Neural cell (in vitro differentiated cells): ENCODE measurements around the gene CANT1. TPM values are rescaled to one million over a fixed set of nuclear protein-coding genes. Genes with fewer than 3 reads are reported as not detected.

Experiments
- H2AFZ ChIP-seq: fragments of 200-600, 300-800 bp; sonication (generic), shearing (Covaris generic); 2 replicates; pipeline ENCODE4 v1.6.0; 2014; ENCODE audit warnings: low read depth, mild to moderate bottlenecking, antibody characterized with exemption, low read length, moderate library complexity
- H3F3A ChIP-seq: fragments of 200-600 bp; shearing (Covaris generic); 2 replicates; pipeline ENCODE4 v1.6.1; 2016; ENCODE audit warnings: mild to moderate bottlenecking, moderate library complexity, mixed read lengths, antibody characterized with exemption, low read length; ENCODE audit not compliant: insufficient read depth, poor library complexity, severe bottlenecking
- H3K27ac ChIP-seq: fragments of 200-600, 300-800 bp; sonication (generic), shearing (Covaris generic); 2 replicates; pipeline ENCODE4 v1.5.1; 2014; ENCODE audit warnings: mild to moderate bottlenecking, low read length, moderate library complexity
- H3K27me3 ChIP-seq: fragments of 300-800, 200-600 bp; sonication (generic), shearing (Covaris generic); 2 replicates; pipeline ENCODE4 v1.6.0; 2014; ENCODE audit warnings: mild to moderate bottlenecking, low read depth, low read length, moderate library complexity; ENCODE audit not compliant: insufficient read depth
- H3K36me3 ChIP-seq: fragments of 300-800, 200-600 bp; sonication (generic), shearing (Covaris generic); 2 replicates; pipeline ENCODE4 v1.5.1; 2014; ENCODE audit warnings: mild to moderate bottlenecking, antibody characterized with exemption, low read length, moderate library complexity; ENCODE audit not compliant: insufficient read depth
- H3K4me2 ChIP-seq: fragments of 300-800, 200-600 bp; sonication (generic), shearing (Covaris generic); 2 replicates; pipeline ENCODE4 v1.6.0; 2014; ENCODE audit warnings: mild to moderate bottlenecking, low read length
- H3K4me3 ChIP-seq: fragments of 300-800, 200-600 bp; sonication (generic), shearing (Covaris generic); 2 replicates; pipeline ENCODE4 v1.5.1; 2014; ENCODE audit warnings: mild to moderate bottlenecking, low read length, moderate library complexity
- H3K79me2 ChIP-seq: fragments of 200-600 bp; shearing (Covaris generic); replicated peaks from 2 replicates; pipeline ENCODE4 v1.6.0; 2014; ENCODE audit warnings: mild to moderate bottlenecking, low read length, moderate library complexity; ENCODE audit not compliant: insufficient read depth
- H3K9ac ChIP-seq: fragments of 300-800, 200-600 bp; sonication (generic), shearing (Covaris generic); 2 replicates; pipeline ENCODE4 v1.6.1; 2016; ENCODE audit warnings: mild to moderate bottlenecking, low read length, mixed read lengths
- H3K9me2 ChIP-seq: fragments of 200-600 bp; shearing (Covaris generic); 2 replicates; pipeline ENCODE4 v1.6.1; 2016; ENCODE audit warnings: mild to moderate bottlenecking, low read length, mixed read lengths; ENCODE audit not compliant: insufficient read depth
- H3K9me3 ChIP-seq: fragments of 200-600, 300-800 bp; sonication (generic), shearing (Covaris generic); 2 replicates; pipeline ENCODE4 v1.6.1; 2016; ENCODE audit warnings: mild to moderate bottlenecking, mixed run types, low read length, moderate library complexity, mixed read lengths
- H4K20me1 ChIP-seq: fragments of 200-600 bp; shearing (Covaris generic); 2 replicates; pipeline ENCODE4 v1.6.1; 2016; ENCODE audit warnings: mild to moderate bottlenecking, mixed run types; ENCODE audit not compliant: insufficient read depth
- EP300 ChIP-seq: fragments of 450-650 bp; conservative IDR thresholded peaks from 2 replicates; pipeline ENCODE4 v1.6.1; 2014; ENCODE audit warnings: antibody characterized with exemption, mild to moderate bottlenecking, moderate library complexity; ENCODE audit not compliant: poor library complexity, severe bottlenecking
- EZH2 ChIP-seq: fragments of 200-600, 300-800 bp; shearing (Covaris generic), sonication (generic); IDR thresholded peaks from 2 replicates; pipeline ENCODE4 v1.6.1; 2014; ENCODE audit warnings: antibody characterized with exemption, low read length, borderline replicate concordance, mild to moderate bottlenecking; ENCODE audit not compliant: insufficient read depth, poor library complexity, severe bottlenecking
- MXI1 ChIP-seq: fragments of 450-650 bp; conservative IDR thresholded peaks from 2 replicates; pipeline ENCODE4 v1.6.1; 2014; ENCODE audit warnings: antibody characterized with exemption, mild to moderate bottlenecking; ENCODE audit not compliant: poor library complexity, severe bottlenecking
- POLR2AphosphoS5 ChIP-seq: IDR thresholded peaks from 2 replicates; pipeline ENCODE4 v1.6.1; 2012
- RAD21 ChIP-seq: fragments of 450-650 bp; conservative IDR thresholded peaks from 2 replicates; pipeline ENCODE4 v1.6.1; 2014; ENCODE audit warnings: antibody characterized with exemption, mild to moderate bottlenecking, moderate library complexity
- SMC3 ChIP-seq: fragments of 450-650 bp; conservative IDR thresholded peaks from 2 replicates; pipeline ENCODE4 v1.6.1; 2014; ENCODE audit warnings: antibody characterized with exemption, mild to moderate bottlenecking, moderate library complexity; ENCODE audit not compliant: poor library complexity
- TAF1 ChIP-seq: IDR thresholded peaks from 2 replicates; pipeline ENCODE4 v1.6.1; 2012; ENCODE audit warnings: low read depth
- polyA plus RNA-seq: library from polyadenylated mRNA; depleted of rRNA; stranded (reverse); fragments of >200 nt; gene quantifications from 2 replicates; pipeline ENCODE4 v1.2.3, GENCODE V29; 2014
- TF ChIP-seq, protein P1 (sequence below): IDR thresholded peaks from 2 replicates; pipeline ENCODE4 v1.6.1; 2012; ENCODE audit warnings: borderline replicate concordance
- TF ChIP-seq, protein P2 (sequence below): fragments of 450-650 bp; IDR thresholded peaks from 2 replicates; pipeline ENCODE4 v1.5.1; 2014; ENCODE audit warnings: antibody characterized with exemption, mild to moderate bottlenecking, moderate library complexity; ENCODE audit not compliant: poor library complexity, severe bottlenecking

The CANT1 gene
- polyA plus RNA-seq, 1 donor from 2014 or later, result 17.7 TPM

DNA sequence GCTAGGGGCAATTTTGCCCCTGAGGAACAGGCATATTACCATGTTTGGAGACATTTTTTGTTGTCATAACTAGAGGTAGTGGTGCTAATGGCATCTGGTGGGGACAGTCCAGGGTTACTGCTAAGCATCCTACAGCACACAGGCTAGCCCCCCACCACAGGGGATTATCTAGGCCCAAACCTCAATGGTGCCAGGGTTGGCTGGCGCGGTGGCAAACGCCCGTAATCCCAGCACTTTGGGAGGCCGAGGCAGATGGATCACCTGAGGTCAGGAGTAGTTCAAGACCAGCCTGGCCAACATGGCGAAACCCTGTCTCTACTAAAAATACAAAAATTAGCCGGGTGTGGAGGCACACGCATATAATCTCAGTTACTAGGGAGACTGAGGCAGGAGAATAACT, 29.6 kb upstream of the CANT1 start:
- Histone ChIP-seq H3F3A (no peaks in the 10 kb centered on the region), H3K4me2 (no peak overlapping the region), H3K4me3 (no peak overlapping the region), H3K9ac (no peak overlapping the region), H3K79me2 (no peaks in the 10 kb centered on the region), H3K27me3 (no peaks in the 10 kb centered on the region), H3K9me2 (no peaks in the 10 kb centered on the region), H3K36me3 (no peaks in the 10 kb centered on the region), H4K20me1 (no peaks in the 10 kb centered on the region), H3K27ac (no peak overlapping the region), H3K9me3 (no peaks in the 10 kb centered on the region), H2AFZ (no peak overlapping the region)
- TF ChIP-seq, protein P1, sequence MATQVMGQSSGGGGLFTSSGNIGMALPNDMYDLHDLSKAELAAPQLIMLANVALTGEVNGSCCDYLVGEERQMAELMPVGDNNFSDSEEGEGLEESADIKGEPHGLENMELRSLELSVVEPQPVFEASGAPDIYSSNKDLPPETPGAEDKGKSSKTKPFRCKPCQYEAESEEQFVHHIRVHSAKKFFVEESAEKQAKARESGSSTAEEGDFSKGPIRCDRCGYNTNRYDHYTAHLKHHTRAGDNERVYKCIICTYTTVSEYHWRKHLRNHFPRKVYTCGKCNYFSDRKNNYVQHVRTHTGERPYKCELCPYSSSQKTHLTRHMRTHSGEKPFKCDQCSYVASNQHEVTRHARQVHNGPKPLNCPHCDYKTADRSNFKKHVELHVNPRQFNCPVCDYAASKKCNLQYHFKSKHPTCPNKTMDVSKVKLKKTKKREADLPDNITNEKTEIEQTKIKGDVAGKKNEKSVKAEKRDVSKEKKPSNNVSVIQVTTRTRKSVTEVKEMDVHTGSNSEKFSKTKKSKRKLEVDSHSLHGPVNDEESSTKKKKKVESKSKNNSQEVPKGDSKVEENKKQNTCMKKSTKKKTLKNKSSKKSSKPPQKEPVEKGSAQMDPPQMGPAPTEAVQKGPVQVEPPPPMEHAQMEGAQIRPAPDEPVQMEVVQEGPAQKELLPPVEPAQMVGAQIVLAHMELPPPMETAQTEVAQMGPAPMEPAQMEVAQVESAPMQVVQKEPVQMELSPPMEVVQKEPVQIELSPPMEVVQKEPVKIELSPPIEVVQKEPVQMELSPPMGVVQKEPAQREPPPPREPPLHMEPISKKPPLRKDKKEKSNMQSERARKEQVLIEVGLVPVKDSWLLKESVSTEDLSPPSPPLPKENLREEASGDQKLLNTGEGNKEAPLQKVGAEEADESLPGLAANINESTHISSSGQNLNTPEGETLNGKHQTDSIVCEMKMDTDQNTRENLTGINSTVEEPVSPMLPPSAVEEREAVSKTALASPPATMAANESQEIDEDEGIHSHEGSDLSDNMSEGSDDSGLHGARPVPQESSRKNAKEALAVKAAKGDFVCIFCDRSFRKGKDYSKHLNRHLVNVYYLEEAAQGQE, result no peak
- TF ChIP-seq POLR2AphosphoS5, result no peak
- no peak for TF ChIP-seq RAD21
- no peak for TF ChIP-seq SMC3
- TF ChIP-seq MXI1, result no peak
- TF ChIP-seq EZH2, result no peak
- TF ChIP-seq TAF1, result no peak
- TF ChIP-seq, protein P2, sequence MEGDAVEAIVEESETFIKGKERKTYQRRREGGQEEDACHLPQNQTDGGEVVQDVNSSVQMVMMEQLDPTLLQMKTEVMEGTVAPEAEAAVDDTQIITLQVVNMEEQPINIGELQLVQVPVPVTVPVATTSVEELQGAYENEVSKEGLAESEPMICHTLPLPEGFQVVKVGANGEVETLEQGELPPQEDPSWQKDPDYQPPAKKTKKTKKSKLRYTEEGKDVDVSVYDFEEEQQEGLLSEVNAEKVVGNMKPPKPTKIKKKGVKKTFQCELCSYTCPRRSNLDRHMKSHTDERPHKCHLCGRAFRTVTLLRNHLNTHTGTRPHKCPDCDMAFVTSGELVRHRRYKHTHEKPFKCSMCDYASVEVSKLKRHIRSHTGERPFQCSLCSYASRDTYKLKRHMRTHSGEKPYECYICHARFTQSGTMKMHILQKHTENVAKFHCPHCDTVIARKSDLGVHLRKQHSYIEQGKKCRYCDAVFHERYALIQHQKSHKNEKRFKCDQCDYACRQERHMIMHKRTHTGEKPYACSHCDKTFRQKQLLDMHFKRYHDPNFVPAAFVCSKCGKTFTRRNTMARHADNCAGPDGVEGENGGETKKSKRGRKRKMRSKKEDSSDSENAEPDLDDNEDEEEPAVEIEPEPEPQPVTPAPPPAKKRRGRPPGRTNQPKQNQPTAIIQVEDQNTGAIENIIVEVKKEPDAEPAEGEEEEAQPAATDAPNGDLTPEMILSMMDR, result no peak
- no peak for TF ChIP-seq EP300

DNA sequence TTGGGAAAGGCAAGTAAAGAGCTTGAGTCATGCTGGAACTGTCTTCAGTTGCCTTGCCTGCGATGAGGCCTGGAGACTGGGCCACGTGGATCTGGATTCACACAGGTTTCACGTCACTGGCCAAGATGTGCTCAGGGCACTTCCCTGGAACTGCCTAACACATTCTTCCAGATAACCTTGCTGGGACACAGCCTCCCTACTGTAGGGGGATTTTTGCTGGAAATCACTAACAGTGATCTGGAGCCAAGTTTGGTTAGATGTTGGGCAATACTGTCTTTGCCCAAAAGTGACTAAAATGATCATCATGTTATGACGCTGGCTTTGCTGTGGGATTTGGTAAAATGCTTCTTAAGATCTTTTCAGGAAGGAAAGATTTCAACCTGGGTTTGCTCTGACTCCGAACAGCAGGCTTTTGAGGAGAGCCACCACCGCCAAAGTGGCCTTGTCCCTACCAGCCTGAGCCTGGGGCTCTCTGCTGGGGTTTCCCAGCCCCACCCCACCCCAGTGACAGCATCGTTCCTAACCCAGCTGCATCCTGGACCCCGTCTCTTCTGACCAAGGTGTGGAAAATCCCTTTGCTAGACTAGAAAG, 29.1 kb upstream of the CANT1 start:
- no peaks in the 10 kb centered on the region for H3K79me2 ChIP-seq
- H3K27me3 ChIP-seq, result no peaks in the 10 kb centered on the region
- no peaks in the 10 kb centered on the region for H3K9me2 ChIP-seq
- no peak overlapping the region for H2AFZ ChIP-seq
- H3K9me3 ChIP-seq, result no peaks in the 10 kb centered on the region
- TF ChIP-seq EZH2, result no peak
- no peak for TF ChIP-seq POLR2AphosphoS5
- H3K4me2 ChIP-seq, result no peak overlapping the region
- H3K9ac ChIP-seq, result no peak overlapping the region
- no peaks in the 10 kb centered on the region for H3F3A ChIP-seq
- H3K27ac ChIP-seq, result no peak overlapping the region
- no peak overlapping the region for H3K4me3 ChIP-seq
- no peaks in the 10 kb centered on the region for H4K20me1 ChIP-seq
- no peaks in the 10 kb centered on the region for H3K36me3 ChIP-seq

DNA sequence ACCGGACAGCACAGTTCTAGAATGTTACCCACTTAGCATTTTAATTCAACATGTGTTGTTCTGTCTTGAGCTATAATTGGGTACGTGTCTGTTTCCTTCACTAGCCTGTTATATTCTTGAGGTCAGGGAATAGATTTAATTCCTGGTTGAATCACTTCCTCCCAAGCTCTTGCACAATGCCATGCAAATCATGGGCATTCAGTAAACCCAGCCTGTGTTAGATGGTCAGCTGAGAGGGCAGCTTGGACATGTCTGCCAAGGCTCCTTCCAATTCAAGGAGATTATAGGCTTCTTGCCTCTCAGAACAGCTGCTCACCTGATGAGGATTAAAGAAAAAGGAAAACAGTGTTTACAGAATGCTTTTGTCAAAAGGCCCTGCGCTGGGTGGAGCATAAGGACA, 27.0 kb upstream of the CANT1 start:
- Histone ChIP-seq H3K4me2 (no peak overlapping the region), H3K9ac (no peak overlapping the region), H3F3A (no peaks in the 10 kb centered on the region), H3K36me3 (no peaks in the 10 kb centered on the region), H3K4me3 (no peak overlapping the region), H3K9me3 (no peaks in the 10 kb centered on the region), H4K20me1 (no peaks in the 10 kb centered on the region), H3K79me2 (no peaks in the 10 kb centered on the region), H3K27ac (no peak overlapping the region), H3K9me2 (no peaks in the 10 kb centered on the region), H2AFZ (no peak overlapping the region), H3K27me3 (no peaks in the 10 kb centered on the region)
- no peak for TF ChIP-seq POLR2AphosphoS5
- no peak for TF ChIP-seq EP300
- TF ChIP-seq SMC3, result no peak
- TF ChIP-seq, protein P1, result no peak
- TF ChIP-seq RAD21, result no peak
- TF ChIP-seq, protein P2, result no peak
- no peak for TF ChIP-seq TAF1
- TF ChIP-seq MXI1, result no peak
- TF ChIP-seq EZH2, result no peak
